Measurements from ENCODE around the gene METTL14. TPM values are rescaled to one million over a fixed set of nuclear protein-coding genes. Genes with fewer than 3 reads are reported as not detected.

The METTL14 gene
- total and polyA plus RNA-seq, 7 donors, result 5.2 to 32.5 (median 19.3) TPM

- ATAC-seq, result peak; percentile 17 to 76 (median 43)
- TF ChIP-seq CTCF (IDR thresholded peaks at IDR 0.05), result no peak
- intact Hi-C loops (cut with DNase I), result loop anchor here (5.0 to 10.0 kb wide), 2 partner anchors 143 to 226 kb away; partner anchors contain the start of gene SYNPO2 (in 1 of the 2)
- WGBS, 3 donors, result 28 to 33% (median 32%) methylated on average over 6 of the region's 6 CpGs
- peak overlapping the region; percentile 4 for H3K27ac ChIP-seq
- H3K27me3 ChIP-seq (ENCODE audit: insufficient read depth in 3 of 3, low read length in 2 of 3), result no peaks in the 10 kb centered on the region
- DNase-seq, result no peak
- H3K36me3 ChIP-seq (ENCODE audit: insufficient read depth in 1 of 2, low read depth in 1 of 2), result peaks cover 3 to 58% of the 10 kb centered on the region in 2 donors
- H3K4me1 ChIP-seq, result peaks cover 21% of the 10 kb centered on the region
- no peaks in the 10 kb centered on the region for H3K9me3 ChIP-seq
- H3K4me3 ChIP-seq, result peak overlapping the region; percentile 6
Observed at GRCh38 chr4:118741301-118741855, 56.2 kb downstream of the METTL14 start.

- no peak for DNase-seq
- no peaks in the 10 kb centered on the region for H3K9me3 ChIP-seq
- TF ChIP-seq CTCF (IDR thresholded peaks at IDR 0.05), result no peak
- ATAC-seq, result no peak
- H3K27ac ChIP-seq, result no peak overlapping the region
- peaks cover 27% of the 10 kb centered on the region for H3K4me1 ChIP-seq
- no peaks in the 10 kb centered on the region for H3K27me3 ChIP-seq (ENCODE audit: insufficient read depth in 3 of 3, low read length in 2 of 3)
- H3K4me3 ChIP-seq, result no peak overlapping the region
- peaks cover 3 to 51% of the 10 kb centered on the region in 2 donors for H3K36me3 ChIP-seq (ENCODE audit: insufficient read depth in 1 of 2, low read depth in 1 of 2)
- intact Hi-C loops (cut with DNase I), result loop anchor here (5.0 to 10.0 kb wide), 2 partner anchors 143 to 225 kb away; partner anchors contain the start of gene SYNPO2 (in 1 of the 2)
Observed at GRCh38 chr4:118742050-118742449, 56.9 kb downstream of the METTL14 start.

- TF ChIP-seq CTCF (IDR thresholded peaks at IDR 0.05), result no peak
- no peaks in the 10 kb centered on the region for H3K27me3 ChIP-seq (ENCODE audit: insufficient read depth in 3 of 3, low read length in 2 of 3)
- intact Hi-C loops (cut with DNase I), result loop anchor here (5.0 to 10.0 kb wide), 2 partner anchors 141 to 223 kb away; partner anchors contain the start of gene SYNPO2 (in 1 of the 2)
- peaks cover 3 to 33% of the 10 kb centered on the region in 2 donors for H3K36me3 ChIP-seq (ENCODE audit: insufficient read depth in 1 of 2, low read depth in 1 of 2)
- ATAC-seq (no peak), DNase-seq (peak in 1 of 2 donors; percentile 18)
- peaks cover 28% of the 10 kb centered on the region for H3K4me1 ChIP-seq
- no peak overlapping the region for H3K27ac ChIP-seq
- no peak overlapping the region for H3K4me3 ChIP-seq
- no peaks in the 10 kb centered on the region for H3K9me3 ChIP-seq
- 76 to 97% (median 93%) methylated on average over 4 of the region's 4 CpGs for WGBS, 3 donors
Observed at GRCh38 chr4:118743867-118744266, 58.7 kb downstream of the METTL14 start.

GRCh38 chr4:118745357-118745756 is 60.2 kb downstream of the METTL14 start:
- Histone ChIP-seq H3K36me3 (ENCODE audit: insufficient read depth in 1 of 2, low read depth in 1 of 2) (peaks cover 0 to 21% of the 10 kb centered on the region in 2 donors), H3K9me3 (no peaks in the 10 kb centered on the region), H3K27ac (peak overlapping the region; percentile 43), H3K4me1 (peaks cover 32% of the 10 kb centered on the region), H3K27me3 (ENCODE audit: insufficient read depth in 3 of 3, low read length in 2 of 3) (no peaks in the 10 kb centered on the region), H3K4me3 (no peak overlapping the region)
- TF ChIP-seq CTCF (IDR thresholded peaks at IDR 0.05), result no peak
- no peak for DNase-seq
- intact Hi-C loops (cut with DNase I), result loop anchor here in 1 of 2 donors (5.0 to 10.0 kb wide), 2 partner anchors 139 to 227 kb away; partner anchors contain the start of gene SYNPO2
- ATAC-seq, result no peak
- 72 to 80% (median 79%) methylated on average over 3 of the region's 3 CpGs for WGBS, 3 donors
